Measurements from ENCODE around the gene STK32B.
"Not testable (repeated sequence)": the region's sequence is repeated elsewhere in the genome, so short reads cannot be mapped to it uniquely, and the experiment has no call there.

The STK32B gene

DNA sequence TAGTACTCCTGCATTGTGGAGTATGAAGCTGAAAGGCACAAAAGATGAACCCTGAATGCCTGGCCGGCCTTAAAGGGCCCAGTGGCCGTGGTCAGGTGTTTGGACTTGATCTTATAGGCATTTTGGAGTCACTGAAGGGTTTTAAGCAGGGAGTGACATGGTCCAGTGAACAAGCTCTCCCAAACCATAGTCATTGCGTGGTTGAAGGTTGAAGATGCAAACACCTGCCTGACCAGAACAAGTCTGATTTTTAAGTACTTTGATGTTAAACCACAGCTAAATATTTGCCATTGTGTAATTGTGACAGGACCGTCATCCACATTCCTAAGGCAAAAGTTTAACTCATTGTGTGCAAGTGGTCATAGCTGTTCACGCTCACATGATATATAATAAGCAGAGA is 3.3 kb downstream of the STK32B start:
- no peak overlapping the region for H3K4me3 ChIP-seq (ENCODE audit: low read depth, low read length)
- no peak for DNase-seq (ENCODE audit: low read depth)

GRCh38 chr4:5055411-5055810 is 4.1 kb downstream of the STK32B start:
- H3K4me3 ChIP-seq (ENCODE audit: low read depth, low read length) = no peak overlapping the region
- DNase-seq (ENCODE audit: low read depth) = no peak

DNA sequence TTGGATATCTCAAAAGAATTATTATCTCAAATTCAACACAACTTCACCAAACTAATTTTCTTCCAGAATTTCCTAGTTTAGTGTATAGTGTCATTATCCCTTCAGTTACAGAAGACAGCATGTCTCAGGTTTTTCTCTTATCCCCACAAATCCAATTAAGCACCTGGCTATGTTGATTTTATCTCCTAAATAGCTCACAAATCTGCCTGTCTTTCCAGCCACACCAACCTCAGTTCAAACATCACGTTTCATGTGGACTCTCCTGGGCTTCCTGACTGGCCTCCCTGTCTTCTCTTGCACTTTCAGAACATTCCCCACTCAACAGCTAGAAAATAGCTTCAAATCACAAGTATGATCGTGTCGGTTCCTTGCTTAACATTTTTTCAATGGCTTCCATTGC is 14.8 kb downstream of the STK32B start:
- no peak for DNase-seq (ENCODE audit: low read depth)
- H3K4me3 ChIP-seq (ENCODE audit: low read depth, low read length) = no peak overlapping the region

GRCh38 chr4:5066968-5067367 is 15.7 kb downstream of the STK32B start:
- H3K4me3 ChIP-seq (ENCODE audit: low read depth, low read length); DNase-seq (ENCODE audit: low read depth): not testable (repeated sequence)

GRCh38 chr4:5067908-5068307 is 16.6 kb downstream of the STK32B start:
- H3K4me3 ChIP-seq (ENCODE audit: low read depth, low read length) = no peak overlapping the region
- no peak for DNase-seq (ENCODE audit: low read depth)

DNA sequence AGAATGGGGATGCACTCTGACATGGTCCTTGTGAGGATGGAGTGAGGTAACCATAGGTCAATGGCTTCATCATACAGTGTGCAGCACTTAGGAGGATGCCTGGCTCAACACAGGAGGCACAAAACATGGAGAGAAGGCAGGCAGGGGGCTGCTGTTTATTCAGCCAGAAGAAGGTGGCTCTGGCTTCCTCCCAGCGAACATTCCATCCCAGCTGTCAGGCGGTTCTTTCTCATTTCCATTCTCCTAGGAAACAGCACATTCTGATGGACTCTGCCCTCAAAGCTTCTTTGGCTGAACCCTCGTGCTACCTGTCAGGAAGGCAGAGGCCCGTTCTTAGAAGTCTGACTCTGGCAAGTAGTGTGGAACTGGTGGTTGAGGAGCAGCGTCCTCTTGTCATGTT is 18.6 kb downstream of the STK32B start:
- no peak overlapping the region for H3K4me3 ChIP-seq (ENCODE audit: low read depth, low read length)
- DNase-seq (ENCODE audit: low read depth) = no peak

DNA sequence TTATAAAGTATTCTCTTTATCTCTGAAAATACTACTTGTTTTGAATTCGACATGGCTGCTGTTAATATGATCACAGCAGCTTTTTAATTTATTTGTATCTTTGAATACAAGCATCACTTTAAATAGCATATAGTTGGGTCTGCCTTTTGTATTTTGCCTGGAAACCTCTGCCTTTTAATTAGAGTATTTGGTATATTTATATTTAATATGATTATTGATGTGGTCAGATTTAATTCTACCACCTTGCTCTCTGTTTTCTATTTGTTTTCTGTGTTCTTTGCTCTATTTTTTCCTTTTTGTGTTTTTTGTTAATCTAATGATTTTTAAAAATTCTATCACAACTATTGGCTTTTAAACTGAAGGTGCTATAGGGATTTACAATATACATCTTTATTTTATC is 21.7 kb downstream of the STK32B start:
- no peak for DNase-seq (ENCODE audit: low read depth)
- H3K4me3 ChIP-seq (ENCODE audit: low read depth, low read length) = no peak overlapping the region

DNA sequence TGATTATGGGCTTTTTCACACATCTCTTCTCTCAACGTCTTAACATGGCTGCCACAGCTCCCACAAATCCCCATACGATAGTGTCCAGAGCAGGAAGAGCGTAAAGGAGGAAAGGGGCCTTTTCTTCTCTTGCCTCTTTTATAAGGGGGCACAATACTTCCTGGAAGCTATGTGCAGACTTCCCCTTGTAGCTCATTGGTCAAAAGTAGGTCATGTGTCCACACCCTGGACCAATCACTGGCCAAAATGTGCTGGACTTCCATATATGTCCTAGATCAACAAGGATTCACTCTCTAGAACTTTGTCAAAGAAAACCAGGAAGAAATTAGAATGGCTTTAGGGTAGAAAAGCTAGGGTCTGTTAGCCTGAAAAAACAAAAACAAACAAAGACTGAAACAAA is 26.7 kb downstream of the STK32B start:
- no peak overlapping the region for H3K4me3 ChIP-seq (ENCODE audit: low read depth, low read length)
- DNase-seq (ENCODE audit: low read depth) = no peak

DNA sequence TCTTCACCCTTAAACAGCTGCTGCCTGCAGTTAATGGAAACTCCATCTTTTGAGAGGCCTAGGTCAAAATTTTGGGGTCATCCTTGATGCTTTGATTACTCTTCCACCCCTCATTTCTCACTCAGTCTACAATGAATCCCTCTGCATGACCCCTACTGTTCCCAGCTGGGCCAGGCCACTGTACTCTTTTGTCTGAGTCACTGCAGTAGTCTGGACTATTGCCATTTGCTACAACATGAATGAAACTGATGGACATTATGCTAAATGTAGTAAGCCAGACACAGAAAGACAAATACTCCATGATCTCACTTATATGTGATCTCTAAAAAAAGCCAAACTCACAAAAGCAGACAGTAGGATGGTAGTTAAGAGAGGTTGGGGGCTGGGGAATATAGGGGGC is 28.3 kb downstream of the STK32B start:
- no peak overlapping the region for H3K4me3 ChIP-seq (ENCODE audit: low read depth, low read length)
- no peak for DNase-seq (ENCODE audit: low read depth)

- no peak for DNase-seq (ENCODE audit: low read depth)
- no peak overlapping the region for H3K4me3 ChIP-seq (ENCODE audit: low read depth, low read length)
Observed at GRCh38 chr4:5081441-5081999, 30.2 kb downstream of the STK32B start.

GRCh38 chr4:5082376-5082775 is 31.1 kb downstream of the STK32B start:
- DNase-seq (ENCODE audit: low read depth) = no peak
- no peak overlapping the region for H3K4me3 ChIP-seq (ENCODE audit: low read depth, low read length)

DNA sequence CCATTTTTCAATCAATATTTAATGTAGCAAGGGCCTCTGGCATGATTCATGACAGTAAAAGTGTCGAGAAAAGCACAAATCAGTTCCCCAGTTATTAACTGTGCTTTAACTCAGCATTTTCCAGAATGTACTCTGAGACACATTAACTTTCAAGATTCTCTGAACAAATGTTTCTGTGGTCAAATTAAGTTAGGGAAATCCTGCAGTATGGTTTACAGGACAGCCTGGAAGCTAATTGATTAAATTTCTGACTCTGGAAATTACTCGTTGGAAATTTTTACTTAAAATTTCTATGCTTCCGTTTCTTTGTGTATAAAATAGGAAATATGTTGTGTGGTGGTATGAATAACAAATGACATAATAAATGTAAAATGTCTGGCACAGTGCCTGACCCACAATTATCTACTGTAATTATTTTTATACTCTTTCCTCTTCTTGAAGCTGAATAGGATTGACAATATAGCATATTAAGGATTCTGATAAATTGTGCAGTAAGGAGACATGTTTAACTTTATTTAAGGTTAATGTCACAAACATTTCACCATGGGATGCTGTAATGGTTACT is 33.7 kb downstream of the STK32B start:
- no peak for DNase-seq (ENCODE audit: low read depth)

GRCh38 chr4:5086535-5086934 is 35.3 kb downstream of the STK32B start:
- H3K4me3 ChIP-seq (ENCODE audit: low read depth, low read length) = no peak overlapping the region
- no peak for DNase-seq (ENCODE audit: low read depth)

More for the DNA sequence above, 33.7 kb downstream of the STK32B start:
- H3K4me3 ChIP-seq (ENCODE audit: low read depth, low read length) = no peak overlapping the region

DNA sequence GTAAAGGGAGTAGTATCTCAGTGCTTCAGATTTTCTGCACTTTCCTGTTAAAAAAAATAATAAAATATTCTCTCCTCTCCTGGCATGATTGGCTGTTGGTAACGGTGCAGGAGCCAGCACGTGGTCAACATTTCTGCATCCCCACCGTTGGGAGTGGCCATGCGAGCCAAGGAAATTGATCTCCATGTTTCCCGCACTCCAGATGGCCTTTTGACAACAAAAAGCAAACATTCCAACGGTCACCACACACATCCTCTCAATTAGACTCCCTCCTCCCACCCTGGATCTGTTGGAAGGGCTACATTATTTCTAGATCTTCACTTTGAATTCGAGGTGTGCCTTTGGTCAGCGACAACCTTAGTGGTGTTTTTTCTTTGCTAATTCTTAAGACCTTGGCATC is 45.0 kb downstream of the STK32B start:
- DNase-seq (ENCODE audit: low read depth) = no peak
- no peak overlapping the region for H3K4me3 ChIP-seq (ENCODE audit: low read depth, low read length)

DNA sequence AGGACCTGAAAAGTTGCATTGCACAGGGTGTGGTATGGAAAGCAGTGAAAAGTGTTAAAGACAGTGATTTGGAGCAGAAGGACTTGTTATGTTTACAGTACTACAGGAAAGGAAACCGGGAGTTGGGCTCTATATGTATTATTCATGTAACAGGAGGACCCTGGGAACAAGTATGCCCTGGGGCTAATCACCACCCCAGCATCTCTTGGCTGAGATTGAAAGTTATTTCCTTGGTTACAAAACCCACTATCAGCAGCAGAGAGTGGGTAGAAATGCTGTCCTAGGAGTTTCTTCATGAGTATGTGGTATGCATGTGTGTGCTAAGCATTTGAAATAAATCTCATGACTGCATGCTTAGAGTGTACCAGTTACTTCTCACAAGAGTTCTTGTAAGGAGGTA is 46.9 kb downstream of the STK32B start:
- no peak for DNase-seq (ENCODE audit: low read depth)
- H3K4me3 ChIP-seq (ENCODE audit: low read depth, low read length) = no peak overlapping the region

DNA sequence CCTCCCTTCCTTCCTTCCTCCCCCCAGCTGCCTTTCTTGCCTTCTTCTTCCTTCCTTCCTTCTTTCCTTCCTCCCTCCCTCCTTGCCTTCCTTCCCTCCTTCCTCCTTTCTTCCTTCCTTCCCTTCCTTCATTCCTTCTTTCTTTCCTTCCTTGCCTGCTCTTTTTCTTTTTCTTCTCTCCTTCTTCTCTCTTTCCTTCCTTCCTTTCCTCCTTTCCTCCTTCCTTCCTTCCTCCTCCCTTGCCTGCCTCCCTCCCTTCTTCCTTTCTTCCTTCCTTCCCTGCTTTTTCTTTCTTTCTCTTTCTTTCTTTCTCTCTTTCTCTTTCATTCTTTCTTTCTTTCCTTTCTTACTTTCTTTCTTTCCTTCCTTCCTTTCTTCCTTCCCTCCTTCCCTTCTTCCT is 49.1 kb downstream of the STK32B start:
- DNase-seq (ENCODE audit: low read depth) = no peak
- no peak overlapping the region for H3K4me3 ChIP-seq (ENCODE audit: low read depth, low read length)

GRCh38 chr4:5100986-5101385 is 49.7 kb downstream of the STK32B start:
- DNase-seq (ENCODE audit: low read depth) = no peak
- no peak overlapping the region for H3K4me3 ChIP-seq (ENCODE audit: low read depth, low read length)

DNA sequence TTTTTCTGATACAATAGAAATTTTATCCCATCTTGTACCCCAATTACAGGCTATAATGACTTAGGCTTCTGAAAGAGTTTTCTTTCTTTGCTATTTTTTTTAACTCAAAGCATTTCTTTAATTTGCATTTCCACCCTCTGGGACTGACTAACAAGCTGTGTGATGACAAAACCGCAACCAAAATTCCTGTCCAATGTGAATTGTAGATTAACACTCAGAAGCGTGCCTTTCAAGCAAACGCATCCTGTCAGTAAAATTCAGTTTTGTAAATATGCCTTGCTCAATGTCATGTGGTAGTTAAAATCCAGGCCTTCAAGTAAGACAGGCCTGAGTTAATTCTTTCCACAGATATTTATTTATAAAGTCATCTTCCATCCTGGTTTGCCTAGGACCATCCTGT is 50.3 kb downstream of the STK32B start:
- DNase-seq (ENCODE audit: low read depth) = no peak
- H3K4me3 ChIP-seq (ENCODE audit: low read depth, low read length) = no peak overlapping the region

- no peak overlapping the region for H3K4me3 ChIP-seq (ENCODE audit: low read depth, low read length)
- no peak for DNase-seq (ENCODE audit: low read depth)
Observed at GRCh38 chr4:5110901-5111300, 59.6 kb downstream of the STK32B start.

DNA sequence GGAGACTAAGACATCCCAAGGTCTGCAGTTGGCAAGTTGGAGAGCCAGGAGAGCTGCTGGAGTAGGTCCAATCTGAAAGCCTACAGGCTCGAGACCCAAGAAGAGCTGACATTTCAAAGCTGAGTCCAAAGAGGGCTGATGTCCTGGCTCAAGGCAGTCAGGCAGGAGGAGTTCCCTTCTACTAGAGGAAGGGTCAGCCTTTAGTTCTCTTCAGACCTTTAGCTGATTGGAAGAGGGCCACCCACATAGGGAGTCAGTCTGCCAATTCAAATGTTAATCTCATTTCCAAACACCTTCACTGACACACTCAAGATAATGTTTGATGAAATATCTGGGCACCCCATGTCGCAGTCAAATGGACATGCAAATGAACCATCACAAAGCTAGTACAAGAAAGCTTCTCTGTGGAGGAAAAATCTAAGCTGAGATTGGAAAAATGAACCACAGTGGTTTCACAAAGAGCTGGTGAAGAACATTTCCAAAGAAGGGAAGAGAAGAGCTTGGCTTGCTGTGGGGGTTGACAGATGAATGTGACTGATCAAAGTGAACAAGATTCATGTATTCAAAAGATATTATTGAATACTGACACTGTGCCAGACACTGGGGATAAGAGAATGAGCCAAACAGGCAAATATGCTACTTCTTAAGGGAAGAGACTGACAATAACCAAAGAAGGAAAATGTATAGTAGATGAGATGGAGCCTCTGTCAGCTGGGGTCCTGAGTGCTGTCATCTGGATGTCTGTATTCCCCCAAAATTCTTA is 61.2 kb downstream of the STK32B start:
- DNase-seq (ENCODE audit: low read depth) = no peak

DNA sequence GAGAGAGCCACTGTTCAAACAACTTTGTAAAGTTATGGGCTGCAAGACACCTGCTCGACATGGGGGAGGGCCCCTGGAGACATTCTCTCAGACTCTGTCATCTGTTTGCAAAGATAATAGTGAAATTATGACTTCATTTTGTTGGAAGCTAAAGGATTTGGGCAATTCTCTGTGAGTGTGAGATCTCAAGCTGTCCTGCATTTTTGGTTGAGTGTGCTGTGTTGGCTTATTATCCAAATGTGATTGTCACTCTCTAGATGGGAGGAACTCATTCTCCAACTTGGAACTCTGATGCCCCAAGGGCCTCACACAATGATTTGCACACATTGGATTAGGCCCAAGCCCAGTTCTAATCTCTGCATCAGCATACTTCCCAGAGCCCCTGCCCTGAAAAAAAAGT is 63.7 kb downstream of the STK32B start:
- no peak for DNase-seq (ENCODE audit: low read depth)
- H3K4me3 ChIP-seq (ENCODE audit: low read depth, low read length) = no peak overlapping the region

More for the DNA sequence above, 61.2 kb downstream of the STK32B start:
- H3K4me3 ChIP-seq (ENCODE audit: low read depth, low read length) = no peak overlapping the region

Data from skeletal muscle cell (primary cell).